ENCODE results near the gene TDP1. TPM values are rescaled to one million over a fixed set of nuclear protein-coding genes. Genes with fewer than 3 reads are reported as not detected.

TDP1 gene
- total and polyA plus RNA-seq, 9 of the 15 experiments (the other 6 are each of a cell fraction or from before 2014, with no cell fraction given): 21.4 to 41.6 (median 32.3) TPM

DNA sequence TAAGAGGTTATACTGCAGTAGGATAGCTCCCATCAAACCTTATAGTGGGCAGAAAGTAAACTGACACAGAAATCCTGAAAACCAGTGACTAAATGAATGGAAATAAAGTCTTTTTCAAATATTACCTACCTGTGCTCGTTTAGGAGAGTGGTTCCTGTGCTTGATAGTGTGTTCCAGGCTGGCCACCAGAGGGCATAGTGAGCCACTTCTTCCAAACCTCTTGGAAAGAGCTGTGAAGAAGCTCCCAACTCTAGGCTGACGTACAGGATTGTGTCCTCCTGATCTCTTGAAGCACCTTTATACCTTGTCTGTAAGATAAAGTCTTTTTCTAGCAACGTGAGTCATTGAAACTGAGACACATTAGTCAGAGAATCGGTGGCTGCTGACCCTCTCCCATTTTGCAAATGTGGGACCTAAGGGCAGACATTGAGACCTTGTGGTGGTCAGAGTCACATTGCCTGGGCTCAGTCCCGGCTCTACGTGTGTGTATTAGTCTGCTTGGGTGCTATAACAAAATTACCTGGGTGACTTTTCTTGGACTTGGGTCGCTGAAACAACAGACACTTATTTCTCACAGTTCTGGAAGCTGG, 17.6 kb downstream of the TDP1 start (continued):
- TF ChIP-seq ZNF263 (CRISPR knock-in tag; IDR thresholded peaks at IDR 0.05; ENCODE audit: borderline replicate concordance): no peak

DNA sequence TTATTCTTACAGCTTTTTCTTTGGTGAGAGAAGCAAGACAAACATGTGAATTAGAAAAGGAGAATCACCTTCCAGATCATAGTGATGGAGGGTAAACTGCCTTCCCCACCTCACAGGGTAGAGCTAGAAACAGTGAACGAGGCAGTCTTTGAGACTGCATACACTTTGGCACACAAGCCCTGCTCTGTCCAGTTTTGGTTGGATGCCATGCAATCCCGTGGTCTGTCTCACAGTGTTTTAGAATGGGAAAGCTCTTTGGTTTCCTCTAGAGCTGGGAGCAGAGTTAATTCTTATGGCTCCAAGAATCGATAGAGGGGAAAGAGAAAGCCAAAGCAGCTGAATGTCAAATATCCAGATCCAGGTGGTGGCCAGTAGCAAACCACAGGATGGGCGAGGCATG, 21.9 kb downstream of the TDP1 start:
- CTCF ChIA-PET (ENCODE audit: low intra/inter-chr PET ratio): no interaction called here
- TF ChIP-seq NCOA4 (IDR thresholded peaks at IDR 0.05; ENCODE audit: partially characterized antibody) (no peak), ZNF140 (CRISPR knock-in tag; IDR thresholded peaks at IDR 0.05) (no peak), ZNF184 (CRISPR knock-in tag; IDR thresholded peaks at IDR 0.05) (no peak), RCOR1 (IDR thresholded peaks at IDR 0.05; ENCODE audit: borderline replicate concordance in 1 of 2, low read depth in 2 of 2, low read length in 2 of 2) (no peak), XRCC5 (IDR thresholded peaks at IDR 0.05; ENCODE audit: low read depth, low read length) (no peak), BRD4 (IDR thresholded peaks at IDR 0.05) (no peak), RFX7 (CRISPR knock-in tag; IDR thresholded peaks at IDR 0.05) (no peak), ZNF232 (CRISPR knock-in tag; IDR thresholded peaks at IDR 0.05) (no peak), CCAR2 (IDR thresholded peaks at IDR 0.05; ENCODE audit: low read depth, low read length) (no peak), CC2D1A (IDR thresholded peaks at IDR 0.05) (no peak), ZNF408 (CRISPR knock-in tag; IDR thresholded peaks at IDR 0.05; ENCODE audit: low read depth) (no peak), PURB (CRISPR knock-in tag; IDR thresholded peaks at IDR 0.05; ENCODE audit: low read depth) (no peak), ZNF584 (CRISPR knock-in tag; IDR thresholded peaks at IDR 0.05; ENCODE audit: low read depth) (no peak), KDM2B (CRISPR knock-in tag; IDR thresholded peaks at IDR 0.05) (no peak)
- TF ChIP-seq, protein P1, sequence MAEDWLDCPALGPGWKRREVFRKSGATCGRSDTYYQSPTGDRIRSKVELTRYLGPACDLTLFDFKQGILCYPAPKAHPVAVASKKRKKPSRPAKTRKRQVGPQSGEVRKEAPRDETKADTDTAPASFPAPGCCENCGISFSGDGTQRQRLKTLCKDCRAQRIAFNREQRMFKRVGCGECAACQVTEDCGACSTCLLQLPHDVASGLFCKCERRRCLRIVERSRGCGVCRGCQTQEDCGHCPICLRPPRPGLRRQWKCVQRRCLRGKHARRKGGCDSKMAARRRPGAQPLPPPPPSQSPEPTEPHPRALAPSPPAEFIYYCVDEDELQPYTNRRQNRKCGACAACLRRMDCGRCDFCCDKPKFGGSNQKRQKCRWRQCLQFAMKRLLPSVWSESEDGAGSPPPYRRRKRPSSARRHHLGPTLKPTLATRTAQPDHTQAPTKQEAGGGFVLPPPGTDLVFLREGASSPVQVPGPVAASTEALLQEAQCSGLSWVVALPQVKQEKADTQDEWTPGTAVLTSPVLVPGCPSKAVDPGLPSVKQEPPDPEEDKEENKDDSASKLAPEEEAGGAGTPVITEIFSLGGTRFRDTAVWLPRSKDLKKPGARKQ (CRISPR knock-in tag; IDR thresholded peaks at IDR 0.05): no peak
- TF ChIP-seq, protein P2, sequence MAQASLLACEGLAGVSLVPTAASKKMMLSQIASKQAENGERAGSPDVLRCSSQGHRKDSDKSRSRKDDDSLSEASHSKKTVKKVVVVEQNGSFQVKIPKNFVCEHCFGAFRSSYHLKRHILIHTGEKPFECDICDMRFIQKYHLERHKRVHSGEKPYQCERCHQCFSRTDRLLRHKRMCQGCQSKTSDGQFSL (CRISPR knock-in tag; IDR thresholded peaks at IDR 0.05): no peak
- TF ChIP-seq, protein P2 (tag; IDR thresholded peaks at IDR 0.05): no peak
- TF ChIP-seq, protein P3, sequence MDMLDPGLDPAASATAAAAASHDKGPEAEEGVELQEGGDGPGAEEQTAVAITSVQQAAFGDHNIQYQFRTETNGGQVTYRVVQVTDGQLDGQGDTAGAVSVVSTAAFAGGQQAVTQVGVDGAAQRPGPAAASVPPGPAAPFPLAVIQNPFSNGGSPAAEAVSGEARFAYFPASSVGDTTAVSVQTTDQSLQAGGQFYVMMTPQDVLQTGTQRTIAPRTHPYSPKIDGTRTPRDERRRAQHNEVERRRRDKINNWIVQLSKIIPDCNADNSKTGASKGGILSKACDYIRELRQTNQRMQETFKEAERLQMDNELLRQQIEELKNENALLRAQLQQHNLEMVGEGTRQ (CRISPR knock-in tag; IDR thresholded peaks at IDR 0.05): no peak

More for the DNA sequence above, 21.9 kb downstream of the TDP1 start:
- H3K9me1 ChIP-seq (ENCODE audit: control insufficient read depth, insufficient read depth, low read length): no peaks in the 10 kb centered on the region
- no peaks in the 10 kb centered on the region for H3K27me3 ChIP-seq (ENCODE audit: control insufficient read depth in 2 of 2, insufficient read depth in 2 of 2, low read length in 2 of 2)
- ATAC-seq (no peak), FAIRE-seq (no peak), DNase-seq (ENCODE audit: extremely low read depth in 1 of 4, low spot score in 3 of 4) (no peak)
- intact Hi-C loops (cut with micrococcal nuclease) (no loop called here), in situ Hi-C loops (cut with MboI) (no loop called here)
- no peak overlapping the region for H3K9ac ChIP-seq (ENCODE audit: insufficient read depth in 1 of 2, low read depth in 2 of 2, low read length in 2 of 2)
- no peak overlapping the region for H3K27ac ChIP-seq (ENCODE audit: extremely low read depth, low read depth, low read length)
- BruUV-seq (replicated peaks): no TSS peak
- POLR2A ChIA-PET: interaction anchor here (1.2 kb wide), 1 partner anchor 14 kb away, joined by 3 read pairs; no protein-coding TSS in a partner anchor
- no peak overlapping the region for H3K4me2 ChIP-seq (ENCODE audit: insufficient read depth, low read length)
- peaks cover 62% of the 10 kb centered on the region; the same call in 2 of the 3 replicates for H3K36me3 ChIP-seq (ENCODE audit: control insufficient read depth, insufficient read depth, low read length)
- H2AFZ ChIP-seq (ENCODE audit: low read depth, low read length): no peak overlapping the region
- H3K9me3 ChIP-seq (replicated peaks; ENCODE audit: control insufficient read depth, insufficient read depth, low read depth, low read length): no peaks in the 10 kb centered on the region
- no peaks in the 10 kb centered on the region for H4K20me1 ChIP-seq (replicated peaks; ENCODE audit: control insufficient read depth, insufficient read depth, low read length)
- H3K79me2 ChIP-seq (ENCODE audit: control insufficient read depth, insufficient read depth, low read length): no peaks in the 10 kb centered on the region
- 100% methylated on average over 3 of the region's 4 CpGs for WGBS (ENCODE audit: insufficient coverage, low coverage, missing lambda C conversion rate)
- H3K4me1 ChIP-seq (replicated peaks in 1 of 2; ENCODE audit: control insufficient read depth in 2 of 2, insufficient read depth in 2 of 2, low read length in 2 of 2): no peaks in the 10 kb centered on the region
- no peak overlapping the region for H3K4me3 ChIP-seq
